ENCODE measurements around the gene ISCU. TPM values are rescaled to one million over a fixed set of nuclear protein-coding genes. Genes with fewer than 3 reads are reported as not detected.

The ISCU gene
- total and polyA plus RNA-seq, 2 donors (not counting 1 experiment from before 2014, with no cell fraction given): 127 to 313 TPM

DNA sequence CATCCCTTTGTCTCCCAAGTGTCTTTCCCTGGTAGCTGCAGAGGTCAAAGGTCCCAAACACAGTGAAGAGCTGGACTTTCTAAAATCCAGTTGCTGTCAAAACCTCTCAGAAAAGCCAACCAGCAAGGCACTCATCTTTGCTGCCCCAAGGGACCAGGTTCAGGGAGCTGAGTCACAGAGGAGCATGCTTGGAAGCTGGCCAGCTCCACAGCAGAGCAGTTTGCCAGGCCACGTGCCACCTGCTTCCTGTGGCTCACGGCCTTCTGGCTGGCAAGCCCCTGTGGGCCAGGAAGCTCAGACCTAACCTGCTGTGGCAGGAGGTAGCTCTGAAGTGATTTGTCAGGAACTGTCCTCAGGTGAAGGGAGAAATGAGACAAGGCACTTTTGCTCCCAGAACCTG is 3.6 kb downstream of the ISCU start:
- H2AFZ ChIP-seq (ENCODE audit: low read length): no peak overlapping the region
- DNase-seq (ENCODE audit: low read depth in 2 of 2): peak; percentile 68 to 72
- H3K27me3 ChIP-seq (ENCODE audit: control insufficient read depth, insufficient read depth, low read length): no peaks in the 10 kb centered on the region
- TF ChIP-seq, protein P1, sequence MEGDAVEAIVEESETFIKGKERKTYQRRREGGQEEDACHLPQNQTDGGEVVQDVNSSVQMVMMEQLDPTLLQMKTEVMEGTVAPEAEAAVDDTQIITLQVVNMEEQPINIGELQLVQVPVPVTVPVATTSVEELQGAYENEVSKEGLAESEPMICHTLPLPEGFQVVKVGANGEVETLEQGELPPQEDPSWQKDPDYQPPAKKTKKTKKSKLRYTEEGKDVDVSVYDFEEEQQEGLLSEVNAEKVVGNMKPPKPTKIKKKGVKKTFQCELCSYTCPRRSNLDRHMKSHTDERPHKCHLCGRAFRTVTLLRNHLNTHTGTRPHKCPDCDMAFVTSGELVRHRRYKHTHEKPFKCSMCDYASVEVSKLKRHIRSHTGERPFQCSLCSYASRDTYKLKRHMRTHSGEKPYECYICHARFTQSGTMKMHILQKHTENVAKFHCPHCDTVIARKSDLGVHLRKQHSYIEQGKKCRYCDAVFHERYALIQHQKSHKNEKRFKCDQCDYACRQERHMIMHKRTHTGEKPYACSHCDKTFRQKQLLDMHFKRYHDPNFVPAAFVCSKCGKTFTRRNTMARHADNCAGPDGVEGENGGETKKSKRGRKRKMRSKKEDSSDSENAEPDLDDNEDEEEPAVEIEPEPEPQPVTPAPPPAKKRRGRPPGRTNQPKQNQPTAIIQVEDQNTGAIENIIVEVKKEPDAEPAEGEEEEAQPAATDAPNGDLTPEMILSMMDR (conservative IDR thresholded peaks at IDR 0.05 in 1 of 2, IDR thresholded peaks at IDR 0.05 in 1 of 2; ENCODE audit: low read depth in 1 of 2, low read length in 2 of 2): no peak
- TF ChIP-seq EZH2 (IDR thresholded peaks at IDR 0.05; ENCODE audit: low read length, missing control alignments): no peak
- no peak overlapping the region for H3K9ac ChIP-seq (ENCODE audit: insufficient read depth, low read length)
- peaks cover 28% of the 10 kb centered on the region for H3K36me3 ChIP-seq (ENCODE audit: control insufficient read depth, insufficient read depth, low read length)
- H3K4me1 ChIP-seq (ENCODE audit: control insufficient read depth, extremely low read depth, insufficient read depth, low read length): peaks cover 13% of the 10 kb centered on the region
- no peaks in the 10 kb centered on the region for H4K20me1 ChIP-seq (ENCODE audit: control insufficient read depth, extremely low read depth, insufficient read depth, low read length)
- peaks cover 17% of the 10 kb centered on the region for H3K79me2 ChIP-seq (ENCODE audit: control insufficient read depth, insufficient read depth, low read length)
- H3K4me2 ChIP-seq (ENCODE audit: extremely low read depth, insufficient read depth, low read length): no peak overlapping the region
- no peaks in the 10 kb centered on the region for H3K9me3 ChIP-seq (ENCODE audit: control insufficient read depth, insufficient read depth, low read depth, low read length)
- H3K27ac ChIP-seq (ENCODE audit: insufficient read depth, low read length): peak overlapping the region; percentile 26
- no peak overlapping the region for H3K4me3 ChIP-seq (replicated peaks in 1 of 4; ENCODE audit: control extremely low read depth in 1 of 4, insufficient read depth in 1 of 4, low read depth in 3 of 4, low read length in 4 of 4)

DNA sequence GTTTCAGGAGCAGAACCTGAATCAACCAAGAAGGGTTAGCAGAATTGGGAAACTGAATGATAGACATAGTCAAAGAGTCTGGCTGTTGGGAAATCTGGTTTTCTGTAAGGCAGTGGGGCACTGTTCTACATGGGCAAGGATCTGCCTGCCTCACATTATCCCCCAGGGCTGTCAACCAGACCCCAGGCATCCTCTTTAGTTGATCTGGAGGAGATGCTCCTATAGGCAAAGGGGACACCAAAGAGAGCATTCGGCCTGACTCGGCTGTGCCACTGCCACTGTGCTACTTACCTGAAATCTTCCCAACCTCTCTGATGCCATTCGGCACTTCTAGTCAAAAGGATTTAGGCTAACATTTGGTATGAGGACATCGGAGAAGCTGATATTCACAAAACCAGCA is 4.1 kb downstream of the ISCU start:
- Histone ChIP-seq H4K20me1 (ENCODE audit: control insufficient read depth, extremely low read depth, insufficient read depth, low read length) (no peaks in the 10 kb centered on the region), H3K27ac (ENCODE audit: insufficient read depth, low read length) (no peak overlapping the region), H3K27me3 (ENCODE audit: control insufficient read depth, insufficient read depth, low read length) (no peaks in the 10 kb centered on the region), H3K4me2 (ENCODE audit: extremely low read depth, insufficient read depth, low read length) (no peak overlapping the region), H3K4me3 (replicated peaks in 1 of 4; ENCODE audit: control extremely low read depth in 1 of 4, insufficient read depth in 1 of 4, low read depth in 3 of 4, low read length in 4 of 4) (no peak overlapping the region), H3K36me3 (ENCODE audit: control insufficient read depth, insufficient read depth, low read length) (peaks cover 28% of the 10 kb centered on the region), H3K9me3 (ENCODE audit: control insufficient read depth, insufficient read depth, low read depth, low read length) (no peaks in the 10 kb centered on the region), H3K79me2 (ENCODE audit: control insufficient read depth, insufficient read depth, low read length) (peaks cover 17% of the 10 kb centered on the region), H3K9ac (ENCODE audit: insufficient read depth, low read length) (no peak overlapping the region), H2AFZ (ENCODE audit: low read length) (no peak overlapping the region), H3K4me1 (ENCODE audit: control insufficient read depth, extremely low read depth, insufficient read depth, low read length) (peaks cover 14% of the 10 kb centered on the region)
- TF ChIP-seq, protein P1 (conservative IDR thresholded peaks at IDR 0.05 in 1 of 2, IDR thresholded peaks at IDR 0.05 in 1 of 2; ENCODE audit: low read depth in 1 of 2, low read length in 2 of 2): no peak
- TF ChIP-seq EZH2 (IDR thresholded peaks at IDR 0.05; ENCODE audit: low read length, missing control alignments): no peak
- no peak for DNase-seq (ENCODE audit: low read depth in 2 of 2)

DNA sequence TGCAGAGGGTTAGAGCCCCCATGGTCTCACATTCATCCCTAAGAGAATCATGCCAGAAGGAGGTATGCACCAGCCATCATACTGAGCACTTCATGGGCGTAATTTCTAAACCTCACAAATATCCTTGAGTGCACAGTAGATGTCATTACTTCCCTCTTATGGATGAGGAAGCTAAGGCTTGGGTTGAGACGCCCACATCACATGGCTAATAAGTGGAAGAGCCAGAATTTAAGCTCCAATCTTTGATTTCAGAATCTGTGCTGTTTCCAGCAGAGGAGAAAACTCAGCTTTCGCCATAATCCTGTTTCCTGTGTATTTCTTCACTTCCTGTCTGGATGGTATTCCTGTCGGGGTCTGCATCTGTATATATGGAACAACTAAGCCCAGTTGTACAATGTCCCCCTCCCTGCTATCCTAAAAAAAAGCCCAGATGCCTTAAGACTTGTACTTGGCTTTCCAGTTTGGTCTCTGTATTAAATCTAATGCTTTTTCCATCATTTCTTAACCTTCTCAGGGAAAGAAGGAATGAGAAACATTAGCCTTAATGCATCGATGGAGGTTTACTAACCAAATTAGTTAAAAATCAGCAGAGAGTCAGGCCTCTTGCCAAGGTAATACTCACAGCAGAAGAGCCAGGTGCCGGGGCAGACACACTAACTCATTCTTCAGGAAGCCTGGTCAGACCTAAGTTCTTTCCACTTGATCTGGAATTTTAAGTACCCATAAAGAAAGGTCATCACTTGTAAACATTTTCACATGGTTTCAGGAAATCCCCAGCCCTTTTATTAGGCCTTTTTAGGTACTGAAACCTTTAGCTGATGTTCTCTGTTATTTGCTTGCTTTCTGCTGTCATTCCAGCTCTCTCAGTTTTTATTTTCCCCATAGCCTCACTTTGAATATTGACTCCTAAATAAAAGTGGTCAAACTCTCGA is 5.3 kb downstream of the ISCU start:
- Histone ChIP-seq H3K4me2 (ENCODE audit: extremely low read depth, insufficient read depth, low read length) (no peak overlapping the region), H3K79me2 (ENCODE audit: control insufficient read depth, insufficient read depth, low read length) (peaks cover 16% of the 10 kb centered on the region), H3K9ac (ENCODE audit: insufficient read depth, low read length) (no peak overlapping the region), H2AFZ (ENCODE audit: low read length) (no peak overlapping the region), H3K27me3 (ENCODE audit: control insufficient read depth, insufficient read depth, low read length) (no peaks in the 10 kb centered on the region), H3K27ac (ENCODE audit: insufficient read depth, low read length) (no peak overlapping the region), H3K9me3 (ENCODE audit: control insufficient read depth, insufficient read depth, low read depth, low read length) (no peaks in the 10 kb centered on the region), H4K20me1 (ENCODE audit: control insufficient read depth, extremely low read depth, insufficient read depth, low read length) (no peaks in the 10 kb centered on the region), H3K4me3 (replicated peaks in 1 of 4; ENCODE audit: control extremely low read depth in 1 of 4, insufficient read depth in 1 of 4, low read depth in 3 of 4, low read length in 4 of 4) (no peak overlapping the region), H3K36me3 (ENCODE audit: control insufficient read depth, insufficient read depth, low read length) (peaks cover 28% of the 10 kb centered on the region), H3K4me1 (ENCODE audit: control insufficient read depth, extremely low read depth, insufficient read depth, low read length) (peaks cover 11% of the 10 kb centered on the region)
- peak in 1 of 2 donors; percentile 72 for DNase-seq (ENCODE audit: low read depth in 2 of 2)
- TF ChIP-seq, protein P1 (conservative IDR thresholded peaks at IDR 0.05 in 1 of 2, IDR thresholded peaks at IDR 0.05 in 1 of 2; ENCODE audit: low read depth in 1 of 2, low read length in 2 of 2): no peak
- no peak for TF ChIP-seq EZH2 (IDR thresholded peaks at IDR 0.05; ENCODE audit: low read length, missing control alignments)

Measured in fibroblast of lung (primary cell).